Measurements from ENCODE around the gene PPIP5K2. TPM values are rescaled to one million over a fixed set of nuclear protein-coding genes. Genes with fewer than 3 reads are reported as not detected.

The PPIP5K2 gene
- total and polyA plus RNA-seq, 2 of the 8 experiments (the other 6 are each of a cell fraction or from before 2014, with no cell fraction given), result 14.8 to 46.6 TPM

DNA sequence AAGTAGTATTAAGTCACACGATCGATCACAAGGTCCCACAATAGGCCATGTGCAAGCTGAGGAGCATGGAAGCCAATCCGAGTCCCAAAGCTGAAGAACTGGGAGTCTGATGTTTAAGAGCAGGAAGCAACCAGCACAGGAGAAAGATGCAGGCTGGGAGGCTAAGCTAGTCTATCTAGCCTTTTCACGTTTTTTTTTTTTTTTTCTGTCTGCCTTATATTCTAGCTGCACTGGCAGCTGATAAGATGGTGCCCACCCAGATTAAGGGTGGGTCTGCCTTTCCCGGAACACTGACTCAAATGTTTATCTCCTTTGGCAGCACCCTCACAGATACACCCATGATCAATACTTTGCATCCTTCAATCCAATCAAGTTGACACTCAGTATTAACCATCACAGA lies 6.5 kb downstream of the PPIP5K2 start (continued):
- TF ChIP-seq, protein P1, sequence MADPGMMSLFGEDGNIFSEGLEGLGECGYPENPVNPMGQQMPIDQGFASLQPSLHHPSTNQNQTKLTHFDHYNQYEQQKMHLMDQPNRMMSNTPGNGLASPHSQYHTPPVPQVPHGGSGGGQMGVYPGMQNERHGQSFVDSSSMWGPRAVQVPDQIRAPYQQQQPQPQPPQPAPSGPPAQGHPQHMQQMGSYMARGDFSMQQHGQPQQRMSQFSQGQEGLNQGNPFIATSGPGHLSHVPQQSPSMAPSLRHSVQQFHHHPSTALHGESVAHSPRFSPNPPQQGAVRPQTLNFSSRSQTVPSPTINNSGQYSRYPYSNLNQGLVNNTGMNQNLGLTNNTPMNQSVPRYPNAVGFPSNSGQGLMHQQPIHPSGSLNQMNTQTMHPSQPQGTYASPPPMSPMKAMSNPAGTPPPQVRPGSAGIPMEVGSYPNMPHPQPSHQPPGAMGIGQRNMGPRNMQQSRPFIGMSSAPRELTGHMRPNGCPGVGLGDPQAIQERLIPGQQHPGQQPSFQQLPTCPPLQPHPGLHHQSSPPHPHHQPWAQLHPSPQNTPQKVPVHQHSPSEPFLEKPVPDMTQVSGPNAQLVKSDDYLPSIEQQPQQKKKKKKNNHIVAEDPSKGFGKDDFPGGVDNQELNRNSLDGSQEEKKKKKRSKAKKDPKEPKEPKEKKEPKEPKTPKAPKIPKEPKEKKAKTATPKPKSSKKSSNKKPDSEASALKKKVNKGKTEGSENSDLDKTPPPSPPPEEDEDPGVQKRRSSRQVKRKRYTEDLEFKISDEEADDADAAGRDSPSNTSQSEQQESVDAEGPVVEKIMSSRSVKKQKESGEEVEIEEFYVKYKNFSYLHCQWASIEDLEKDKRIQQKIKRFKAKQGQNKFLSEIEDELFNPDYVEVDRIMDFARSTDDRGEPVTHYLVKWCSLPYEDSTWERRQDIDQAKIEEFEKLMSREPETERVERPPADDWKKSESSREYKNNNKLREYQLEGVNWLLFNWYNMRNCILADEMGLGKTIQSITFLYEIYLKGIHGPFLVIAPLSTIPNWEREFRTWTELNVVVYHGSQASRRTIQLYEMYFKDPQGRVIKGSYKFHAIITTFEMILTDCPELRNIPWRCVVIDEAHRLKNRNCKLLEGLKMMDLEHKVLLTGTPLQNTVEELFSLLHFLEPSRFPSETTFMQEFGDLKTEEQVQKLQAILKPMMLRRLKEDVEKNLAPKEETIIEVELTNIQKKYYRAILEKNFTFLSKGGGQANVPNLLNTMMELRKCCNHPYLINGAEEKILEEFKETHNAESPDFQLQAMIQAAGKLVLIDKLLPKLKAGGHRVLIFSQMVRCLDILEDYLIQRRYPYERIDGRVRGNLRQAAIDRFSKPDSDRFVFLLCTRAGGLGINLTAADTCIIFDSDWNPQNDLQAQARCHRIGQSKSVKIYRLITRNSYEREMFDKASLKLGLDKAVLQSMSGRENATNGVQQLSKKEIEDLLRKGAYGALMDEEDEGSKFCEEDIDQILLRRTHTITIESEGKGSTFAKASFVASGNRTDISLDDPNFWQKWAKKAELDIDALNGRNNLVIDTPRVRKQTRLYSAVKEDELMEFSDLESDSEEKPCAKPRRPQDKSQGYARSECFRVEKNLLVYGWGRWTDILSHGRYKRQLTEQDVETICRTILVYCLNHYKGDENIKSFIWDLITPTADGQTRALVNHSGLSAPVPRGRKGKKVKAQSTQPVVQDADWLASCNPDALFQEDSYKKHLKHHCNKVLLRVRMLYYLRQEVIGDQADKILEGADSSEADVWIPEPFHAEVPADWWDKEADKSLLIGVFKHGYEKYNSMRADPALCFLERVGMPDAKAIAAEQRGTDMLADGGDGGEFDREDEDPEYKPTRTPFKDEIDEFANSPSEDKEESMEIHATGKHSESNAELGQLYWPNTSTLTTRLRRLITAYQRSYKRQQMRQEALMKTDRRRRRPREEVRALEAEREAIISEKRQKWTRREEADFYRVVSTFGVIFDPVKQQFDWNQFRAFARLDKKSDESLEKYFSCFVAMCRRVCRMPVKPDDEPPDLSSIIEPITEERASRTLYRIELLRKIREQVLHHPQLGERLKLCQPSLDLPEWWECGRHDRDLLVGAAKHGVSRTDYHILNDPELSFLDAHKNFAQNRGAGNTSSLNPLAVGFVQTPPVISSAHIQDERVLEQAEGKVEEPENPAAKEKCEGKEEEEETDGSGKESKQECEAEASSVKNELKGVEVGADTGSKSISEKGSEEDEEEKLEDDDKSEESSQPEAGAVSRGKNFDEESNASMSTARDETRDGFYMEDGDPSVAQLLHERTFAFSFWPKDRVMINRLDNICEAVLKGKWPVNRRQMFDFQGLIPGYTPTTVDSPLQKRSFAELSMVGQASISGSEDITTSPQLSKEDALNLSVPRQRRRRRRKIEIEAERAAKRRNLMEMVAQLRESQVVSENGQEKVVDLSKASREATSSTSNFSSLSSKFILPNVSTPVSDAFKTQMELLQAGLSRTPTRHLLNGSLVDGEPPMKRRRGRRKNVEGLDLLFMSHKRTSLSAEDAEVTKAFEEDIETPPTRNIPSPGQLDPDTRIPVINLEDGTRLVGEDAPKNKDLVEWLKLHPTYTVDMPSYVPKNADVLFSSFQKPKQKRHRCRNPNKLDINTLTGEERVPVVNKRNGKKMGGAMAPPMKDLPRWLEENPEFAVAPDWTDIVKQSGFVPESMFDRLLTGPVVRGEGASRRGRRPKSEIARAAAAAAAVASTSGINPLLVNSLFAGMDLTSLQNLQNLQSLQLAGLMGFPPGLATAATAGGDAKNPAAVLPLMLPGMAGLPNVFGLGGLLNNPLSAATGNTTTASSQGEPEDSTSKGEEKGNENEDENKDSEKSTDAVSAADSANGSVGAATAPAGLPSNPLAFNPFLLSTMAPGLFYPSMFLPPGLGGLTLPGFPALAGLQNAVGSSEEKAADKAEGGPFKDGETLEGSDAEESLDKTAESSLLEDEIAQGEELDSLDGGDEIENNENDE (IDR thresholded peaks at IDR 0.05; ENCODE audit: insufficient replicate concordance, low read length), result no peak
- TF ChIP-seq, protein P2, sequence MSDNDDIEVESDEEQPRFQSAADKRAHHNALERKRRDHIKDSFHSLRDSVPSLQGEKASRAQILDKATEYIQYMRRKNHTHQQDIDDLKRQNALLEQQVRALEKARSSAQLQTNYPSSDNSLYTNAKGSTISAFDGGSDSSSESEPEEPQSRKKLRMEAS (IDR thresholded peaks at IDR 0.05), result no peak
- TF ChIP-seq, protein P3, sequence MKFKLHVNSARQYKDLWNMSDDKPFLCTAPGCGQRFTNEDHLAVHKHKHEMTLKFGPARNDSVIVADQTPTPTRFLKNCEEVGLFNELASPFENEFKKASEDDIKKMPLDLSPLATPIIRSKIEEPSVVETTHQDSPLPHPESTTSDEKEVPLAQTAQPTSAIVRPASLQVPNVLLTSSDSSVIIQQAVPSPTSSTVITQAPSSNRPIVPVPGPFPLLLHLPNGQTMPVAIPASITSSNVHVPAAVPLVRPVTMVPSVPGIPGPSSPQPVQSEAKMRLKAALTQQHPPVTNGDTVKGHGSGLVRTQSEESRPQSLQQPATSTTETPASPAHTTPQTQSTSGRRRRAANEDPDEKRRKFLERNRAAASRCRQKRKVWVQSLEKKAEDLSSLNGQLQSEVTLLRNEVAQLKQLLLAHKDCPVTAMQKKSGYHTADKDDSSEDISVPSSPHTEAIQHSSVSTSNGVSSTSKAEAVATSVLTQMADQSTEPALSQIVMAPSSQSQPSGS (IDR thresholded peaks at IDR 0.05; ENCODE audit: low read length), result no peak
- TF ChIP-seq SUZ12 (IDR thresholded peaks at IDR 0.05; ENCODE audit: low read length), result no peak
- TF ChIP-seq, protein P4, sequence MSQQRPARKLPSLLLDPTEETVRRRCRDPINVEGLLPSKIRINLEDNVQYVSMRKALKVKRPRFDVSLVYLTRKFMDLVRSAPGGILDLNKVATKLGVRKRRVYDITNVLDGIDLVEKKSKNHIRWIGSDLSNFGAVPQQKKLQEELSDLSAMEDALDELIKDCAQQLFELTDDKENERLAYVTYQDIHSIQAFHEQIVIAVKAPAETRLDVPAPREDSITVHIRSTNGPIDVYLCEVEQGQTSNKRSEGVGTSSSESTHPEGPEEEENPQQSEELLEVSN (IDR thresholded peaks at IDR 0.05), result no peak
- TF ChIP-seq, protein P5, sequence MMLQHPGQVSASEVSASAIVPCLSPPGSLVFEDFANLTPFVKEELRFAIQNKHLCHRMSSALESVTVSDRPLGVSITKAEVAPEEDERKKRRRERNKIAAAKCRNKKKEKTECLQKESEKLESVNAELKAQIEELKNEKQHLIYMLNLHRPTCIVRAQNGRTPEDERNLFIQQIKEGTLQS (IDR thresholded peaks at IDR 0.05; ENCODE audit: insufficient read depth, low read depth, low read length), result no peak

Data from H1 (cell line).